CD14-positive monocyte (primary cell): ENCODE measurements around the gene IFITM2. TPM values are rescaled to one million over a fixed set of nuclear protein-coding genes. Genes with fewer than 3 reads are reported as not detected.
"Not testable (repeated sequence)": the region's sequence is repeated elsewhere in the genome, so short reads cannot be mapped to it uniquely, and the experiment has no call there.

Experiments
- DNase-seq, 3 donors: peaks; one replicate each; pipeline ENCODE4 v3.0.0-alpha.2; 2011 to 2022
- H2AFZ ChIP-seq: 2 replicates; pipeline ENCODE4 v1.6.0; 2012; ENCODE audit warnings: mild to moderate bottlenecking, low read depth, low read length, inconsistent platforms; ENCODE audit not compliant: insufficient read depth, poor library complexity, severe bottlenecking
- H3K27ac ChIP-seq, 2 donors: 1 replicate in 1 of 2; 2 replicates in 1 of 2; pipeline ENCODE4 v1.5.1; 2012 to 2013; ENCODE audit warnings: low read length in 2 of 2, control low read depth in 1 of 2, inconsistent platforms in 1 of 2, low read depth in 1 of 2, mild to moderate bottlenecking in 1 of 2
- H3K27me3 ChIP-seq, 2 donors: one replicate each; pipeline versions ENCODE4 v1.6.0 to v1.6.1; 2011 to 2013; ENCODE audit warnings: low read length in 2 of 2; ENCODE audit not compliant: control insufficient read depth in 2 of 2, insufficient read depth in 2 of 2
- H3K36me3 ChIP-seq, 2 donors: replicated peaks in 1 of 2; 1 replicate in 1 of 2; 2 replicates in 1 of 2; pipeline versions ENCODE4 v1.5.1 to v1.6.1; 2012 to 2013; ENCODE audit warnings: low read length in 2 of 2, control low read depth in 1 of 2, inconsistent platforms in 1 of 2, mild to moderate bottlenecking in 1 of 2; ENCODE audit not compliant: insufficient read depth in 2 of 2, control insufficient read depth in 1 of 2
- H3K4me1 ChIP-seq, 2 donors: 1 replicate in 1 of 2; 2 replicates in 1 of 2; pipeline versions ENCODE4 v1.5.1 to v1.6.1; 2012 to 2013; ENCODE audit warnings: low read length in 2 of 2, control low read depth in 1 of 2, inconsistent platforms in 1 of 2, mild to moderate bottlenecking in 1 of 2, moderate library complexity in 1 of 2; ENCODE audit not compliant: insufficient read depth in 2 of 2, control insufficient read depth in 1 of 2
- H3K4me2 ChIP-seq: replicated peaks from 2 replicates; pipeline ENCODE3; 2012; ENCODE audit warnings: low read length, moderate library complexity, mild to moderate bottlenecking; ENCODE audit not compliant: poor library complexity, severe bottlenecking; ENCODE audit errors: extremely low read depth
- H3K4me3 ChIP-seq, 3 experiments: fragments of 200-600 bp in 1 of 3; sonication (generic) in 1 of 3; replicated peaks in 1 of 3; 1 replicate in 2 of 3; 2 replicates in 1 of 3; pipeline ENCODE4 v1.5.1; 2011 to 2013; ENCODE audit warnings: low read length in 3 of 3, mild to moderate bottlenecking in 3 of 3, control low read depth in 2 of 3, low read depth in 2 of 3, inconsistent platforms in 1 of 3, moderate library complexity in 1 of 3
- H3K79me2 ChIP-seq: 2 replicates; pipeline ENCODE4 v1.6.0; 2012; ENCODE audit warnings: mild to moderate bottlenecking, control low read depth, inconsistent platforms, low read length, moderate library complexity; ENCODE audit not compliant: insufficient read depth
- H3K9ac ChIP-seq: 2 replicates; pipeline ENCODE4 v1.6.0; 2017; ENCODE audit warnings: low read length, mild to moderate bottlenecking; ENCODE audit not compliant: insufficient read depth, poor library complexity, severe bottlenecking
- H3K9me3 ChIP-seq, 2 donors: replicated peaks in 1 of 2; 1 replicate in 1 of 2; 2 replicates in 1 of 2; pipeline versions ENCODE4 v1.5.1 to v1.6.1; 2012 to 2013; ENCODE audit warnings: low read length in 2 of 2, control low read depth in 1 of 2; ENCODE audit not compliant: control insufficient read depth in 1 of 2, insufficient read depth in 1 of 2
- H4K20me1 ChIP-seq: 2 replicates; pipeline ENCODE4 v1.6.0; 2012; ENCODE audit warnings: mild to moderate bottlenecking, low read length, control low read depth, moderate library complexity; ENCODE audit not compliant: insufficient read depth
- H3K27ac Mint-ChIP-seq, 7 donors: one replicate each; pipeline ENCODE4 v1.8.0; 2020; ENCODE audit warnings: mild to moderate bottlenecking in 7 of 7, mixed read lengths in 7 of 7, moderate library complexity in 6 of 7, inconsistent platforms in 2 of 7
- H3K27me3 Mint-ChIP-seq, 3 donors: one replicate each; pipeline ENCODE4 v1.8.0; 2021 to 2022; ENCODE audit warnings: low read depth in 3 of 3, mild to moderate bottlenecking in 3 of 3, mixed read lengths in 3 of 3, moderate library complexity in 3 of 3, inconsistent platforms in 1 of 3
- H3K36me3 Mint-ChIP-seq, 2 donors: one replicate each; pipeline ENCODE4 v1.8.0; 2020; ENCODE audit warnings: mixed read lengths in 2 of 2, inconsistent platforms in 1 of 2, mild to moderate bottlenecking in 1 of 2
- H3K4me1 Mint-ChIP-seq: one replicate; pipeline ENCODE4 v1.8.0; 2020; ENCODE audit warnings: mild to moderate bottlenecking, mixed read lengths
- H3K4me3 Mint-ChIP-seq, 2 donors: one replicate each; pipeline ENCODE4 v1.8.0; 2020; ENCODE audit warnings: mild to moderate bottlenecking in 2 of 2, mixed read lengths in 2 of 2, moderate library complexity in 1 of 2
- H3K9me3 Mint-ChIP-seq, 7 donors: one replicate each; pipeline ENCODE4 v1.8.0; 2020 to 2022; ENCODE audit warnings: mixed read lengths in 7 of 7, mild to moderate bottlenecking in 6 of 7, moderate library complexity in 6 of 7, inconsistent platforms in 2 of 7
- WGBS: methylation state at CpG from one replicate; pipeline ENCODE4 v1.1.5; 2013; ENCODE audit warnings: missing lambda C conversion rate; ENCODE audit not compliant: insufficient coverage; 5-methylcytosine and 5-hydroxymethylcytosine counted together
- intact Hi-C, 2 donors: fragments of 100-400 bp; cut with micrococcal nuclease; formaldehyde crosslinking; loops; one replicate each; pipeline versions ENCODE4 v1.15.0 to v1.15.1; 2023
- polyA plus RNA-seq, 3 donors: library from polyadenylated mRNA; depleted of rRNA in 1 of 3; unstranded in 2 of 3; stranded (reverse) in 1 of 3; fragments of 300-500 nt in 2 of 3; fragments of >200 nt in 1 of 3; fragmentation: Illumina TruSeq in 2 of 3; gene quantifications; 1 replicate in 2 of 3; 2 replicates in 1 of 3; pipeline ENCODE4 v1.2.3, GENCODE V29; 2012 to 2021
- TF ChIP-seq, protein P1 (sequence below): fragments of 200-600 bp; IDR thresholded peaks from one replicate; pipeline ENCODE4 v1.8.0; 2022; ENCODE audit warnings: antibody characterized with exemption, mild to moderate bottlenecking

The IFITM2 gene
- polyA plus RNA-seq, 3 donors: 625 to 1,147 (median 705) TPM

DNA sequence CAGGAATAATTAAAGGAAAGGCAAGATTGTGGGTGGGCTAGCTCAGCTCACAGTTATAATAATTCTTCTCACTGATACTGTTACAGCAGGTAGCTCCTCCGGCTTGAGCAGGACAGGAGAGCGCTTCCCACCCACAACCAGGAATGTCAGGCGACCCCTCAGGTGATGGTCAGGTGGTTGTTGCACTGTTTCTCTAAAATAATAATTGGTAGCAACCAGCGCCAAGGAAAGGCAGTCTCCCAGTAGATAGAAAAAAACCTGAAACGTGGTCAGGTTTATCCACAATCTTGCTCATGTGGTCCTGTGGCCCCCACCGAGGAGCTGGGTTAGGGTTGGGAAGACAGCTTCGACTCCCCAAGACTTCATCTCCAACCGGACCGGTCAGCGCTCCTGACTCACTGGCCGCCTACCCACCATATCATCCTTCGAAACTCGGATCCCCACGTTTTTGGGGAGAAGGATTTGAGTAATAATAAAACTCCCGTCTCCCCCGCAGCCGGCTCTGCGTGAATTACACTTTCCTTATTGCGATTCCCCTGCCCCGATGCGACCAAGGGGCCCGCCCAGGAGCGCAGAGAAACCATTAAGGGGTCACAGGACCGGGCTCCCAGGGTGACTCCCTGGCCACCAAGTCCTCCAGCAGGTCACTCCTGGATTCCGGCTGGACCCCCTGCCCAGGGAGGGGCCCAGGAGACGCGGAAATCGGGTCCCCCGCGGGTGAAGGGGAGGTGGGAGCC is 10.2 kb downstream of the IFITM2 start:
- H3K27ac ChIP-seq, H2AFZ ChIP-seq, DNase-seq, H3K9me3 Mint-ChIP-seq, H3K79me2 ChIP-seq, intact Hi-C loops, H3K4me3 ChIP-seq, H4K20me1 ChIP-seq, H3K36me3 ChIP-seq, H3K9me3 ChIP-seq, H3K9ac ChIP-seq, H3K27ac Mint-ChIP-seq: not testable (repeated sequence)
- Histone ChIP-seq H3K4me2 (peak overlapping the region; percentile 22), H3K27me3 (peaks cover 4 to 36% of the 10 kb centered on the region in 2 donors), H3K4me1 (peaks cover 39 to 56% of the 10 kb centered on the region in 2 donors)
- peaks cover 9 to 16% of the 10 kb centered on the region in 2 donors for H3K36me3 Mint-ChIP-seq
- H3K4me3 Mint-ChIP-seq: peak overlapping the region in 1 of 2 donors; percentile 57
- TF ChIP-seq, protein P1, sequence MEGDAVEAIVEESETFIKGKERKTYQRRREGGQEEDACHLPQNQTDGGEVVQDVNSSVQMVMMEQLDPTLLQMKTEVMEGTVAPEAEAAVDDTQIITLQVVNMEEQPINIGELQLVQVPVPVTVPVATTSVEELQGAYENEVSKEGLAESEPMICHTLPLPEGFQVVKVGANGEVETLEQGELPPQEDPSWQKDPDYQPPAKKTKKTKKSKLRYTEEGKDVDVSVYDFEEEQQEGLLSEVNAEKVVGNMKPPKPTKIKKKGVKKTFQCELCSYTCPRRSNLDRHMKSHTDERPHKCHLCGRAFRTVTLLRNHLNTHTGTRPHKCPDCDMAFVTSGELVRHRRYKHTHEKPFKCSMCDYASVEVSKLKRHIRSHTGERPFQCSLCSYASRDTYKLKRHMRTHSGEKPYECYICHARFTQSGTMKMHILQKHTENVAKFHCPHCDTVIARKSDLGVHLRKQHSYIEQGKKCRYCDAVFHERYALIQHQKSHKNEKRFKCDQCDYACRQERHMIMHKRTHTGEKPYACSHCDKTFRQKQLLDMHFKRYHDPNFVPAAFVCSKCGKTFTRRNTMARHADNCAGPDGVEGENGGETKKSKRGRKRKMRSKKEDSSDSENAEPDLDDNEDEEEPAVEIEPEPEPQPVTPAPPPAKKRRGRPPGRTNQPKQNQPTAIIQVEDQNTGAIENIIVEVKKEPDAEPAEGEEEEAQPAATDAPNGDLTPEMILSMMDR: peak; percentile 25
- no CpG with 5 or more reads among the region's 30 CpGs for WGBS
- H3K4me1 Mint-ChIP-seq: peaks cover 42% of the 10 kb centered on the region
- peaks cover 17 to 54% (median 49%) of the 10 kb centered on the region in 3 donors for H3K27me3 Mint-ChIP-seq

DNA sequence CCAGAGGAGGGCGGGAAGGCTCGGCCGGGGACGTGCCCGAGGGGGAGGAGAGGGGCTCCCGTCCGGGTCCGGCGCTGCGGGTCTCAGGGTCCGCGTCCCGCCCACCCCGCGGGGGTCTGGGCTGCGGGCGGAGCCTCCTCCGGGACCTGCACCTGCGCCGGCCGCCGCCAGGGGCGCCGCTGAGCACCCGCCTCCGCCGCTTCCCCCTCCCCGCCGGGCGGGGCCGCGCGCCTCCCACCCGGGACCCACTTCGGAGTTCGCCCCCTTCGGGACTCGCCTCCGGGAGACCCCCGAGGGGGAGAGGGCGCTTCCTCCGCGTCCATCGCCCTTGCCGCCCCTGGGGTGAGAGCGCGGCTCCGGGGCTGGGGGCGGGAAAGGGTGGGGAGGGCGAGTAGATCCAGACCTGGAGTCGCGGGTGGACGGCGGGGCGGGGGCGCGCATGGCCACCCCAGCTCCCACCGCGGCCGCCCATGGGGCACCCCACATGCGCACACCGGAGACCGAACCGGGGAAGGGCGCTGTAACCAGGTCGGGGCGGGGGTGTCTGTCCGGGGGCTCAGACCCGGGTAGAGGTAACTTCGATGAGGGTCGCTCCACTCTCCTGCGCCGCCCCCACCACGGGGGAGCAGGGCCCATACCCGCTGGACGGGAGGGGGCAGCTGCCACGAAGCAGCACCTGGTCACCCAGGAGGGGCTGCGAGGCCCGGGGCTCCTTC is 10.9 kb downstream of the IFITM2 start:
- H3K4me3 Mint-ChIP-seq, H3K9me3 Mint-ChIP-seq, H3K27ac Mint-ChIP-seq, H3K27ac ChIP-seq, H2AFZ ChIP-seq, H4K20me1 ChIP-seq, H3K9me3 ChIP-seq, intact Hi-C loops, H3K36me3 ChIP-seq, DNase-seq, H3K79me2 ChIP-seq: not testable (repeated sequence)
- no CpG with 5 or more reads among the region's 79 CpGs for WGBS
- H3K36me3 Mint-ChIP-seq: peaks cover 6 to 16% of the 10 kb centered on the region in 2 donors
- H3K27me3 Mint-ChIP-seq: peaks cover 17 to 54% (median 46%) of the 10 kb centered on the region in 3 donors
- TF ChIP-seq, protein P1: peak; percentile 22
- Histone ChIP-seq H3K9ac (peak overlapping the region; percentile 51), H3K4me3 (peak overlapping the region; percentile 18 to 85 (median 53)), H3K4me2 (peak overlapping the region; percentile 60), H3K4me1 (peaks cover 32 to 48% of the 10 kb centered on the region in 2 donors), H3K27me3 (peaks cover 4 to 36% of the 10 kb centered on the region in 2 donors)
- H3K4me1 Mint-ChIP-seq: peaks cover 34% of the 10 kb centered on the region

- peak overlapping the region; percentile 96 to 99 for H3K4me3 Mint-ChIP-seq
- Histone ChIP-seq H3K4me2 (peak overlapping the region; percentile 60), H3K4me1 (peaks cover 25 to 41% of the 10 kb centered on the region in 2 donors), H3K4me3 (peak overlapping the region; percentile 35 to 85 (median 53)), H3K9ac (peak overlapping the region; percentile 51), H3K27me3 (peaks cover 4 to 36% of the 10 kb centered on the region in 2 donors)
- H3K36me3 Mint-ChIP-seq: peaks cover 6 to 16% of the 10 kb centered on the region in 2 donors
- H3K9me3 Mint-ChIP-seq, H3K27ac ChIP-seq, H4K20me1 ChIP-seq, H3K36me3 ChIP-seq, H3K79me2 ChIP-seq, H2AFZ ChIP-seq, intact Hi-C loops, H3K9me3 ChIP-seq, DNase-seq: not testable (repeated sequence)
- H3K4me1 Mint-ChIP-seq: peaks cover 27% of the 10 kb centered on the region
- H3K27ac Mint-ChIP-seq: peak overlapping the region in 5 of 7 donors; percentile 46 to 93 (median 68)
- WGBS: 53% methylated on average over 11 of the region's 29 CpGs
- H3K27me3 Mint-ChIP-seq: peaks cover 16 to 56% (median 44%) of the 10 kb centered on the region in 3 donors
Measured at GRCh38 chr11:319121-319887, 11.7 kb downstream of the IFITM2 start.
